Measurements from ENCODE around the gene CDK5RAP2. TPM values are rescaled to one million over a fixed set of nuclear protein-coding genes. Genes with fewer than 3 reads are reported as not detected.

CDK5RAP2 gene
- total RNA-seq, 2 experiments from 2014 or later = 107 to 124 TPM

GRCh38 chr9:120490888-120491595 is 88.9 kb downstream of the CDK5RAP2 start:
- H3K4me1 Mint-ChIP-seq (ENCODE audit: low read depth) = peaks cover 7% of the 10 kb centered on the region

GRCh38 chr9:120486835-120487234 is 93.1 kb downstream of the CDK5RAP2 start:
- ChIA-PET POLR2A (no interaction called here), CTCF (no interaction called here)
- DNase-seq (no peak), ATAC-seq (no peak)
- peaks cover 7% of the 10 kb centered on the region for H3K4me1 Mint-ChIP-seq (ENCODE audit: low read depth)
- no peak overlapping the region for H3K4me3 Mint-ChIP-seq
- H3K27me3 Mint-ChIP-seq (ENCODE audit: low read depth) = no peaks in the 10 kb centered on the region
- H3K36me3 Mint-ChIP-seq (ENCODE audit: low read depth) = peaks cover 70% of the 10 kb centered on the region
- H3K9me3 Mint-ChIP-seq (ENCODE audit: insufficient read depth) = no peaks in the 10 kb centered on the region
- no peak overlapping the region for H3K27ac Mint-ChIP-seq

More at GRCh38 chr9:120490888-120491595, 88.9 kb downstream of the CDK5RAP2 start:
- Mint-ChIP-seq H3K36me3 (ENCODE audit: low read depth) (peaks cover 57% of the 10 kb centered on the region), H3K27ac (peak overlapping the region; percentile 26), H3K4me3 (no peak overlapping the region), H3K9me3 (ENCODE audit: insufficient read depth) (peaks cover 4% of the 10 kb centered on the region), H3K27me3 (ENCODE audit: low read depth) (no peaks in the 10 kb centered on the region)
- POLR2A ChIA-PET = no interaction called here
- CTCF ChIA-PET = interaction anchor here (1.6 kb wide), 1 partner anchor 15 kb away, joined by 3 read pairs; no protein-coding TSS in a partner anchor
- DNase-seq (no peak), ATAC-seq (no peak)

GRCh38 chr9:120486347-120486746 is 93.6 kb downstream of the CDK5RAP2 start:
- Mint-ChIP-seq H3K4me3 (no peak overlapping the region), H3K27me3 (ENCODE audit: low read depth) (no peaks in the 10 kb centered on the region), H3K9me3 (ENCODE audit: insufficient read depth) (no peaks in the 10 kb centered on the region), H3K4me1 (ENCODE audit: low read depth) (peaks cover 5% of the 10 kb centered on the region), H3K27ac (no peak overlapping the region), H3K36me3 (ENCODE audit: low read depth) (peaks cover 69% of the 10 kb centered on the region)
- DNase-seq = no peak
- ChIA-PET CTCF (interaction anchor here (1.0 kb wide), 1 partner anchor 9 kb away, joined by 5 read pairs; no protein-coding TSS in a partner anchor), POLR2A (no interaction called here)
- ATAC-seq = no peak

DNA sequence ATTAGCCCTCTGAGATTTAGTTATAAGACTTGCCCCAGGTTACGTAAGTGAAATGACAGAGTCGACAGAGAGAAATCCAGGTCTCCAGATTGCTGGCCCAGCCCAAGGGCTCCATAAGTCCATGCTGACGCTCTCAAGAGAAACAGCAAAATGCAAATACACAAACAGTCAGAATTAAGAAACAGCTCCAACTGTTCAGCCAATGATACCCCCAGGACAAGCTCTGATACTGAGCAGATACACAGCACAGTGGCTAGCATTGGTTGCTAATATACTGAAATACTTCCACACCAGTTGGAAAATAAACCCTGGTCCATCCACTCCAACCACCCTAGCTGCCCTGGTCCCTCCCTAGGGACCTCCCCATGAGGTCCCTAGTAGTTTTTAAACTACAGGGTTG is 94.2 kb downstream of the CDK5RAP2 start:
- POLR2A ChIA-PET = no interaction called here
- H3K36me3 Mint-ChIP-seq (ENCODE audit: low read depth) = peaks cover 65% of the 10 kb centered on the region

DNA sequence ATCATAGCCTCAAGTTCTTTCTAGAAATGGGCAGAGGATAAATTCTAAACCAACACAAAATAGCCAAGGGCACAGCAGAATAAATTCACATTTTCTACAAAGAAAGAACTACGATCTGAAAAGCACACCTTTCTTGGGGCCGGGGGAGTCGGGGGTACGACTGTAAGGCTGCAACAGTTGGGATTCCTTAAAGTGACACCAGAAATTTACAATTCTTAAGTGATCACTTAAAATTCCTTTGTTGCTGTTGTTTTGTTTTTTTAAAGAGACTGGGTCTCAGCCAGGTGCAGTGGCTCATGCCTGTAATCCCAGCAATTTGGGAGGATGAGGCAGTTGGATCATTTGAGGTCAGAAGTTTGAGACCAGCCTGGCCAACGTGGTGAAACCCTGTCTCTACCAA is 95.8 kb downstream of the CDK5RAP2 start:
- DNase-seq (no peak), ATAC-seq (no peak)
- Mint-ChIP-seq H3K27me3 (ENCODE audit: low read depth) (no peaks in the 10 kb centered on the region), H3K4me1 (ENCODE audit: low read depth) (no peaks in the 10 kb centered on the region), H3K36me3 (ENCODE audit: low read depth) (peaks cover 56% of the 10 kb centered on the region), H3K9me3 (ENCODE audit: insufficient read depth) (no peaks in the 10 kb centered on the region), H3K4me3 (no peak overlapping the region), H3K27ac (no peak overlapping the region)
- CTCF ChIA-PET = no interaction called here
- POLR2A ChIA-PET = no interaction called here

More for the DNA sequence above, 94.2 kb downstream of the CDK5RAP2 start:
- H3K9me3 Mint-ChIP-seq (ENCODE audit: insufficient read depth) = no peaks in the 10 kb centered on the region
- ATAC-seq (no peak), DNase-seq (no peak)
- H3K4me1 Mint-ChIP-seq (ENCODE audit: low read depth) = peaks cover 2% of the 10 kb centered on the region
- no peaks in the 10 kb centered on the region for H3K27me3 Mint-ChIP-seq (ENCODE audit: low read depth)
- CTCF ChIA-PET = interaction anchor here (1.0 kb wide), 1 partner anchor 9 kb away, joined by 5 read pairs; no protein-coding TSS in a partner anchor
- H3K27ac Mint-ChIP-seq = no peak overlapping the region
- H3K4me3 Mint-ChIP-seq = no peak overlapping the region

DNA sequence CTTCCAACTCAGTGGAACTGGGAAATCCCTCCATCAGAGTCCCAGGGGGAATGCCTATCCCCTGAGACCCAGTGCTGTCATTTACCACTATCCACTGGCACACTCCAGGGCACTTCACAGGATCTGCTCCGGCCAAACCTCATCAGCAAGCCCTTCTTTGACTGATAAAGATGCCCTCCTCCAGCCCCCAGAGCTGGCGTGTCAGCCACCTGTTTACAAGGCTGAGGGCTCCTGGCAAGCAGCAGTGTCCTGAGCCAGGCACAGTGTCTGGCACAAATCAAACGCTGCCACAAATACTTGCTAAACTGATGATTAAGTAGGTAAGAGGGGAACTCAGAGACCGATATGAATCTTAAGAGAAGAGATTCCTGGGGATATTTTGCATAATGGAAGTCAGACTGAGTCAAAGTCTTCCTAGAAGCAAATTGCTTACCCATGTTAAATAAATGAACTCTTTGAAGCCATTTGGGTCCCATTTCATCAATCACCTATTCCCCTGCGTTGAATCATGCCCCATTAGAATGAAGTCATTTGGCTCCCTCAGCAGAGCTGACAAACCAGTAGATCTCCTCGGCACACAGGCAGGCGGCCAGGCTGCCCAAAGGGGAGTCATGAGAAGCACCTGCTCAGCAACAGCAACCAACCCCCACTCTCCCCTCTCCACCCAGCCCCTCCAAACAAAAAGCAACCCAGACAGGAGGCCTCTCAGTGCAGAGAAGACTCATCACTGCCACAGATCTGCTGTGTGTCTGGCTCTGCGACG is 97.4 kb downstream of the CDK5RAP2 start:
- Mint-ChIP-seq H3K36me3 (ENCODE audit: low read depth) (peaks cover 52% of the 10 kb centered on the region), H3K27me3 (ENCODE audit: low read depth) (no peaks in the 10 kb centered on the region), H3K4me1 (ENCODE audit: low read depth) (no peaks in the 10 kb centered on the region), H3K27ac (no peak overlapping the region), H3K4me3 (no peak overlapping the region), H3K9me3 (ENCODE audit: insufficient read depth) (no peaks in the 10 kb centered on the region)
- no peak for DNase-seq
- ATAC-seq = no peak
- POLR2A ChIA-PET = no interaction called here
- CTCF ChIA-PET = no interaction called here

GRCh38 chr9:120481846-120482245 is 98.1 kb downstream of the CDK5RAP2 start:
- DNase-seq = no peak
- ATAC-seq = no peak
- CTCF ChIA-PET = no interaction called here
- Mint-ChIP-seq H3K36me3 (ENCODE audit: low read depth) (peaks cover 50% of the 10 kb centered on the region), H3K9me3 (ENCODE audit: insufficient read depth) (no peaks in the 10 kb centered on the region), H3K4me3 (no peak overlapping the region), H3K27me3 (ENCODE audit: low read depth) (no peaks in the 10 kb centered on the region), H3K4me1 (ENCODE audit: low read depth) (no peaks in the 10 kb centered on the region), H3K27ac (no peak overlapping the region)
- POLR2A ChIA-PET = no interaction called here

GRCh38 chr9:120481248-120481647 is 98.7 kb downstream of the CDK5RAP2 start:
- DNase-seq (no peak), ATAC-seq (no peak)
- ChIA-PET CTCF (no interaction called here), POLR2A (interaction anchor here (1.3 kb wide), 1 partner anchor 61 kb away, joined by 3 read pairs; no protein-coding TSS in a partner anchor)
- Mint-ChIP-seq H3K27me3 (ENCODE audit: low read depth) (no peaks in the 10 kb centered on the region), H3K27ac (no peak overlapping the region), H3K4me3 (no peak overlapping the region), H3K36me3 (ENCODE audit: low read depth) (peaks cover 47% of the 10 kb centered on the region), H3K9me3 (ENCODE audit: insufficient read depth) (no peaks in the 10 kb centered on the region), H3K4me1 (ENCODE audit: low read depth) (no peaks in the 10 kb centered on the region)

DNA sequence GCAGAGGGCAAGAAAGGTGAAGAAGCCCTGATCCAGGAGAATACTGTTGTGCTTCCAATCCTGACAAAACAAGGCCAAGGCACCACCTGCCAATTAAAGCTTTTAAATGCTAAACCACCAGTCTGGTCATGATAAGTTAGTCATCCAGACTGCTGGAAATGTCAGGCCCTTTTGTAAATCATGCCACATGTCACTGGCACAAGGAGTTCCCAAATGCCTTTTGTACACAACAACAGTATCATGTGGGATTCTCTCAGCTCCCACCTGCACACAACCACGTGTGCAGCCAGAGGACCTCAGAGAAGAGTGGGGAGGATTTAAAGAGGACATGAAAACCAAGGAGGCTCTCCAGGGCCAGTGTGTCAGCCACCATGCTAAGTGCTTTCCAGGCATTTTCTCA is 99.3 kb downstream of the CDK5RAP2 start:
- H3K27me3 Mint-ChIP-seq (ENCODE audit: low read depth) = no peaks in the 10 kb centered on the region
- DNase-seq (no peak), ATAC-seq (no peak)
- peaks cover 45% of the 10 kb centered on the region for H3K36me3 Mint-ChIP-seq (ENCODE audit: low read depth)
- no peak overlapping the region for H3K4me3 Mint-ChIP-seq
- no peaks in the 10 kb centered on the region for H3K9me3 Mint-ChIP-seq (ENCODE audit: insufficient read depth)
- H3K4me1 Mint-ChIP-seq (ENCODE audit: low read depth) = no peaks in the 10 kb centered on the region
- no peak overlapping the region for H3K27ac Mint-ChIP-seq
- POLR2A ChIA-PET = interaction anchor here (1.3 kb wide), 1 partner anchor 62 kb away, joined by 3 read pairs; no protein-coding TSS in a partner anchor
- CTCF ChIA-PET = no interaction called here

DNA sequence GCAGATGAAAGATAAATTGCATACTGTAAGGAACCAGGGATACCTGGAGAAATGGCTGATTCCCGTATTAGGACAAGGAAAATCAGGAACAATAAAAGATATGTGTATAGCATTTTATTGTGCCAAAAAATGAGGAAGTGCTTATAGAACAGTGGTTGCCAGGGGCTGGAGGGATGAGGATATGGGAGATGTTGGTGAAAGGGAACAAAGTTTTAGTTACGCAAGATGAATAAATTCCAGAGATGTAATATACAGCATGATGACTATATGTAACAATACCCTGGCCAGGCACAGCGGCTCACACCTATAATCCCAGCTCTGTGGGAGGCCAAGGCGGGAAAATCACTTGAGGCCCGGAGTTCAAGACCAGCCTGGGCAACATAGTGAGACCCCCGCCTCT is 101.8 kb downstream of the CDK5RAP2 start:
- Mint-ChIP-seq H3K9me3 (ENCODE audit: insufficient read depth) (no peaks in the 10 kb centered on the region), H3K27me3 (ENCODE audit: low read depth) (no peaks in the 10 kb centered on the region), H3K27ac (no peak overlapping the region), H3K4me3 (no peak overlapping the region), H3K4me1 (ENCODE audit: low read depth) (no peaks in the 10 kb centered on the region), H3K36me3 (ENCODE audit: low read depth) (peaks cover 48% of the 10 kb centered on the region)
- DNase-seq (no peak), ATAC-seq (no peak)
- POLR2A ChIA-PET = no interaction called here
- CTCF ChIA-PET = interaction anchor here (1.5 to 2.2 kb wide), 6 partner anchors 10 to 922 kb away, joined by 4 to 13 read pairs (median 7); no protein-coding TSS in a partner anchor

- Mint-ChIP-seq H3K27me3 (ENCODE audit: low read depth) (no peaks in the 10 kb centered on the region), H3K4me3 (no peak overlapping the region), H3K36me3 (ENCODE audit: low read depth) (peaks cover 43% of the 10 kb centered on the region), H3K4me1 (ENCODE audit: low read depth) (no peaks in the 10 kb centered on the region), H3K9me3 (ENCODE audit: insufficient read depth) (no peaks in the 10 kb centered on the region), H3K27ac (no peak overlapping the region)
- CTCF ChIA-PET = interaction anchor here (0.6 to 2.2 kb wide), 17 partner anchors 8 to 922 kb away, joined by 3 to 13 read pairs (median 4); no protein-coding TSS in a partner anchor
- peak; percentile 39 for DNase-seq
- peak; percentile 76 for ATAC-seq
- POLR2A ChIA-PET = no interaction called here
Observed at GRCh38 chr9:120477534-120478001, 102.4 kb downstream of the CDK5RAP2 start.

DNA sequence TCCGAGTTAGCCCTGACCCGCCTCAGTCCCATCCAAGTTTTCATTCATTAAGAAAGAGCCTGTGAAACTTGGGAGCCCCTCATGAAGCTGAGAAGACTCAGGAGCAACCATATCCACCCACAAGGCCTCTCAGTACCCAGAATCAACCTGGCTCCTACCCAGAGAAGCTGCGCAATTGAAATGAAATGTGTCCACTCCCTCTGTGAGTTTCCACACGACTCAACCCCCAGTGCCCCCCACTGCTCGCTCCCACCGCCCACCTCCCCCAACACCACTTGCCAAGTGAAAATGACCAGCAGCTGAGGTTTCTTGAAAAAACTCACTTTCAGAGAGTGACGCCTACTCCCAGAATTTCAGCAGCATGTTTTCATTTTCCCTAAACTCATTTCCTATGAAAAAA is 104.6 kb downstream of the CDK5RAP2 start:
- H3K27ac Mint-ChIP-seq = no peak overlapping the region

More for the DNA sequence above, 104.6 kb downstream of the CDK5RAP2 start:
- no peaks in the 10 kb centered on the region for H3K27me3 Mint-ChIP-seq (ENCODE audit: low read depth)
- CTCF ChIA-PET = interaction anchor here (1.3 kb wide), 1 partner anchor 56 kb away, joined by 5 read pairs; no protein-coding TSS in a partner anchor
- no peaks in the 10 kb centered on the region for H3K9me3 Mint-ChIP-seq (ENCODE audit: insufficient read depth)
- no peak overlapping the region for H3K4me3 Mint-ChIP-seq
- ATAC-seq = no peak
- DNase-seq = no peak
- H3K36me3 Mint-ChIP-seq (ENCODE audit: low read depth) = peaks cover 44% of the 10 kb centered on the region
- no peaks in the 10 kb centered on the region for H3K4me1 Mint-ChIP-seq (ENCODE audit: low read depth)
- POLR2A ChIA-PET = interaction anchor here (1.4 kb wide), 1 partner anchor 17 kb away, joined by 3 read pairs; no protein-coding TSS in a partner anchor

Data from activated CD8-positive, alpha-beta T cell treated with anti-CD3 and anti-CD28 coated beads, Interleukin-2, amount 10 ng/mL, durations not matched to agents 7 days and 5 days (primary cell).